HCT116 (cell line): ENCODE results near the gene KLHL3. TPM values are rescaled to one million over a fixed set of nuclear protein-coding genes. Genes with fewer than 3 reads are reported as not detected.

Source experiments
- ATAC-seq: fragments of 200-7000 bp; cut with Tn5 transposase; 2 replicates; pipeline ENCODE4 v1.9.1; 2020; ENCODE audit warnings: mild to moderate bottlenecking, moderate library complexity
- BruUV-seq: library from RNA; stranded (reverse); fragments of 400-500 nt; replicated peaks from 2 replicates; lab custom pipeline; 2021; lab: Mats Ljungman, UMichigan
- CTCF ChIA-PET: fragments of 300-600 bp; sonication (Branson Sonifier 250); formaldehyde crosslinking; loops from one replicate; lab custom pipeline; 2021; ENCODE audit warnings: antibody characterized with exemption; lab: Charles Lee
- POLR2A ChIA-PET: fragments of 300-600, 350-600 bp; sonication (Branson Sonifier 250); formaldehyde crosslinking; loops from one replicate; lab custom pipeline; 2021; ENCODE audit warnings: antibody characterized with exemption; lab: Charles Lee
- RAD21 ChIA-PET, 2 experiments: fragments of 300-600 bp; sonication (Branson Sonifier 250); formaldehyde crosslinking; loops; one replicate each; lab custom pipeline; 2023; ENCODE audit warnings: low total read pairs in 2 of 2; ENCODE audit not compliant: uncharacterized antibody in 2 of 2, unreplicated experiment in 2 of 2, low non-redundant PET in 1 of 2; lab: Charles Lee
- DNase-seq: peaks from one replicate; pipeline ENCODE4 v3.0.0-alpha.2; 2010; ENCODE audit warnings: low read depth, low spot score
- H2AFZ ChIP-seq: fragments of 200-600 bp; shearing (Covaris generic), sonication (generic); 2 replicates; pipeline ENCODE4 v1.6.1; 2017; ENCODE audit warnings: low read depth, mixed run types, mixed read lengths, antibody characterized with exemption, low read length; ENCODE audit not compliant: poor library complexity, severe bottlenecking
- H3K27ac ChIP-seq: 2 replicates; pipeline ENCODE4 v1.5.1; 2012; ENCODE audit warnings: low read depth, low read length
- H3K27me3 ChIP-seq: fragments of 200-600 bp; sonication (generic); 2 replicates; pipeline ENCODE4 v1.6.1; 2016; ENCODE audit warnings: mixed run types, low read length, mixed read lengths; ENCODE audit not compliant: insufficient read depth
- H3K36me3 ChIP-seq, 2 experiments: fragments of 200-500 bp in 1 of 2; fragments of 200-600 bp in 1 of 2; sonication (Bioruptor generic) in 1 of 2; sonication (generic) in 1 of 2; 2 replicates each; pipeline versions ENCODE4 v1.5.1 to v1.6.1; 2014 to 2016; ENCODE audit warnings: low read length in 2 of 2, inconsistent platforms in 1 of 2, mixed read lengths in 1 of 2, mixed run types in 1 of 2; ENCODE audit not compliant: insufficient read depth in 2 of 2, control insufficient read depth in 1 of 2
- H3K4me1 ChIP-seq, 2 experiments: fragments of 200-600 bp in 1 of 2; sonication (generic) in 1 of 2; 2 replicates each; pipeline versions ENCODE4 v1.5.1 to v1.6.1; 2012 to 2017; ENCODE audit warnings: low read length in 2 of 2, inconsistent platforms in 1 of 2, mild to moderate bottlenecking in 1 of 2, mixed read lengths in 1 of 2, mixed run types in 1 of 2, moderate library complexity in 1 of 2; ENCODE audit not compliant: insufficient read depth in 2 of 2, control insufficient read depth in 1 of 2
- H3K4me2 ChIP-seq: fragments of 200-600 bp; sonication (generic); 2 replicates; pipeline ENCODE4 v1.6.1; 2017; ENCODE audit warnings: mixed run types, low read length, mixed read lengths
- H3K4me3 ChIP-seq, 2 experiments: fragments of 200-600 bp in 1 of 2; sonication (generic) in 1 of 2; replicated peaks in 1 of 2; 2 replicates each; pipeline ENCODE4 v1.5.1; 2011 to 2016; ENCODE audit warnings: low read length in 2 of 2, control low read depth in 1 of 2, low read depth in 1 of 2, mild to moderate bottlenecking in 1 of 2, mixed read lengths in 1 of 2, mixed run types in 1 of 2
- H3K79me2 ChIP-seq: fragments of 200-600 bp; sonication (generic); 2 replicates; pipeline ENCODE4 v1.6.1; 2017; ENCODE audit warnings: mild to moderate bottlenecking, mixed run types, low read length, moderate library complexity, mixed read lengths; ENCODE audit not compliant: insufficient read depth
- H3K9ac ChIP-seq: fragments of 200-600 bp; sonication (generic); 2 replicates; pipeline ENCODE4 v1.6.1; 2016; ENCODE audit warnings: low read length, mixed read lengths
- H3K9me2 ChIP-seq: fragments of 200-600 bp; sonication (generic), shearing (Covaris generic); 2 replicates; pipeline ENCODE4 v1.6.1; 2017; ENCODE audit warnings: mixed run types, mild to moderate bottlenecking, moderate library complexity; ENCODE audit not compliant: insufficient read depth
- H3K9me3 ChIP-seq, 2 experiments: fragments of 200-500 bp in 1 of 2; fragments of 200-600 bp in 1 of 2; sonication (Bioruptor generic) in 1 of 2; sonication (generic) in 1 of 2; 2 replicates each; pipeline ENCODE4 v1.6.1; 2014 to 2017; ENCODE audit warnings: low read length in 2 of 2, mixed read lengths in 2 of 2, inconsistent platforms in 1 of 2, low read depth in 1 of 2, mild to moderate bottlenecking in 1 of 2, mixed run types in 1 of 2, moderate library complexity in 1 of 2; ENCODE audit not compliant: control insufficient read depth in 1 of 2, insufficient read depth in 1 of 2
- H4K20me1 ChIP-seq: fragments of 200-600 bp; sonication (generic), shearing (Covaris generic); 2 replicates; pipeline ENCODE4 v1.6.1; 2017; ENCODE audit warnings: mixed run types, mild to moderate bottlenecking, moderate library complexity; ENCODE audit not compliant: insufficient read depth
- ATF3 ChIP-seq: IDR thresholded peaks from 2 replicates; pipeline ENCODE4 v1.6.1; 2012
- CBX3 ChIP-seq: IDR thresholded peaks from 2 replicates; pipeline ENCODE4 v1.6.1; 2012; ENCODE audit warnings: low read depth
- CEBPB ChIP-seq: IDR thresholded peaks from 2 replicates; pipeline ENCODE4 v1.6.1; 2012; ENCODE audit warnings: low read depth
- CTCF ChIP-seq, 3 experiments: fragments of 200-600 bp in 1 of 3; sonication (generic) in 1 of 3; IDR thresholded peaks in 2 of 3; conservative IDR thresholded peaks in 1 of 3; 2 replicates each; pipeline ENCODE4 v1.5.1; 2012 to 2017; ENCODE audit warnings: low read depth in 2 of 3, low read length in 2 of 3, antibody characterized with exemption in 1 of 3, borderline replicate concordance in 1 of 3, control low read depth in 1 of 3, mild to moderate bottlenecking in 1 of 3, mixed read lengths in 1 of 3, mixed run types in 1 of 3, moderate library complexity in 1 of 3; ENCODE audit not compliant: insufficient read depth in 1 of 3
- EGR1 ChIP-seq: IDR thresholded peaks from 2 replicates; pipeline ENCODE4 v1.6.1; 2012; ENCODE audit warnings: low read depth
- EZH2 ChIP-seq: fragments of 200-600 bp; sonication (generic); IDR thresholded peaks from 2 replicates; pipeline ENCODE4 v1.6.1; 2017; ENCODE audit warnings: antibody characterized with exemption, mixed run types
- EZH2phosphoT487 ChIP-seq: fragments of 200-600 bp; IDR thresholded peaks from 2 replicates; pipeline ENCODE4 v1.6.1; 2018; ENCODE audit warnings: antibody characterized with exemption, borderline replicate concordance
- FOSL1 ChIP-seq: IDR thresholded peaks from 2 replicates; pipeline ENCODE4 v1.6.1; 2012; ENCODE audit warnings: low read depth
- JUND ChIP-seq: IDR thresholded peaks from 2 replicates; pipeline ENCODE4 v1.6.1; 2012
- POLR2A ChIP-seq: IDR thresholded peaks from 2 replicates; pipeline ENCODE4 v1.7.0; 2011; ENCODE audit warnings: borderline replicate concordance; ENCODE audit not compliant: insufficient read depth, insufficient read length; ENCODE audit errors: extremely low read depth
- POLR2AphosphoS5 ChIP-seq: IDR thresholded peaks from 2 replicates; pipeline ENCODE4 v1.6.1; 2011; ENCODE audit warnings: mild to moderate bottlenecking, low read depth, low read length, moderate library complexity
- RAD21 ChIP-seq: IDR thresholded peaks from 2 replicates; pipeline ENCODE4 v1.6.1; 2012; ENCODE audit warnings: low read depth, mild to moderate bottlenecking
- REST ChIP-seq: IDR thresholded peaks from 2 replicates; pipeline ENCODE4 v1.6.1; 2012; ENCODE audit warnings: low read depth
- SIN3A ChIP-seq: IDR thresholded peaks from 2 replicates; pipeline ENCODE4 v1.6.1; 2012; ENCODE audit warnings: low read depth
- SP1 ChIP-seq: IDR thresholded peaks from 2 replicates; pipeline ENCODE4 v1.6.1; 2012; ENCODE audit warnings: low read depth
- SRF ChIP-seq: IDR thresholded peaks from 2 replicates; pipeline ENCODE4 v1.6.1; 2012; ENCODE audit warnings: low read depth
- TCF7L2 ChIP-seq: IDR thresholded peaks from 2 replicates; pipeline ENCODE4 v1.7.0; 2011; ENCODE audit warnings: borderline replicate concordance, inconsistent platforms; ENCODE audit not compliant: insufficient read depth, insufficient read length; ENCODE audit errors: extremely low read depth
- ZFX ChIP-seq: fragments of 450-650 bp; IDR thresholded peaks from 2 replicates; pipeline ENCODE4 v1.6.1; 2017
- ZNF274 ChIP-seq: fragments of 200-500 bp; sonication (Bioruptor generic); IDR thresholded peaks from 2 replicates; pipeline ENCODE4 v1.6.1; 2014; ENCODE audit warnings: mild to moderate bottlenecking, low read depth, low read length, inconsistent platforms
- intact Hi-C: fragments of 100-400 bp; cut with micrococcal nuclease; formaldehyde crosslinking; loops from 2 replicates; pipeline ENCODE4 v1.10.0; 2022
- total RNA-seq: library from RNA; stranded (reverse); gene quantifications from one replicate; pipeline ENCODE4 v1.2.1, GENCODE V29; 2021; ENCODE audit not compliant: unreplicated experiment

The KLHL3 gene
- total RNA-seq, 1 experiment from 2014 or later: not detected

- no peak for DNase-seq
- ATAC-seq: no peak
- Histone ChIP-seq H3K9me3 (no peaks in the 10 kb centered on the region), H3K36me3 (no peaks in the 10 kb centered on the region), H2AFZ (no peak overlapping the region), H3K4me1 (no peaks in the 10 kb centered on the region), H3K27me3 (peaks cover 66% of the 10 kb centered on the region), H3K9ac (no peak overlapping the region), H4K20me1 (no peaks in the 10 kb centered on the region), H3K9me2 (no peaks in the 10 kb centered on the region), H3K79me2 (no peaks in the 10 kb centered on the region), H3K4me2 (no peak overlapping the region), H3K27ac (no peak overlapping the region), H3K4me3 (no peak overlapping the region)
- TF ChIP-seq POLR2A (no peak), EZH2 (no peak), SP1 (no peak), RAD21 (no peak), EGR1 (no peak), JUND (no peak), CBX3 (no peak), ZNF274 (no peak), ATF3 (no peak), EZH2phosphoT487 (no peak), CEBPB (no peak), SRF (no peak), TCF7L2 (no peak), SIN3A (no peak), REST (no peak), POLR2AphosphoS5 (no peak), FOSL1 (no peak), CTCF (IDR thresholded peaks at IDR 0.05 in 2 of 3, conservative IDR thresholded peaks at IDR 0.05 in 1 of 3; ENCODE audit: borderline replicate concordance in 1 of 3, insufficient read depth in 1 of 3, low read depth in 2 of 3, low read length in 2 of 3) (no peak), ZFX (no peak)
- ChIA-PET CTCF (no interaction called here), RAD21 (no interaction called here), POLR2A (no interaction called here)
- intact Hi-C loops: no loop called here
- no TSS peak for BruUV-seq
These were observed 138.9 kb downstream of the KLHL3 start for GRCh38 chr5:137596941-137597340.
